SJCRH30 (cell line): ENCODE results near the gene MROH7. TPM values are rescaled to one million over a fixed set of nuclear protein-coding genes. Genes with fewer than 3 reads are reported as not detected.

Experiments
- DNase-seq, 2 experiments: peaks; one replicate each; pipeline ENCODE4 v3.0.0-alpha.2; 2015 to 2020
- H3K27ac ChIP-seq: fragments of 250-450 bp; sonication (Bioruptor Pico); 2 replicates; pipeline ENCODE4 v1.5.1; 2020; ENCODE audit warnings: mild to moderate bottlenecking, moderate library complexity
- H3K27me3 ChIP-seq: fragments of 250-450 bp; sonication (Bioruptor Pico); 2 replicates; pipeline ENCODE4 v1.5.1; 2020; ENCODE audit warnings: mild to moderate bottlenecking, moderate library complexity
- H3K36me3 ChIP-seq: fragments of 250-450 bp; sonication (Bioruptor Pico); 2 replicates; pipeline ENCODE4 v1.5.1; 2020; ENCODE audit warnings: mild to moderate bottlenecking, moderate library complexity
- H3K4me1 ChIP-seq: fragments of 250-450 bp; sonication (Bioruptor Pico); 2 replicates; pipeline ENCODE4 v1.5.1; 2020; ENCODE audit warnings: mild to moderate bottlenecking, moderate library complexity
- H3K4me3 ChIP-seq: fragments of 250-450 bp; sonication (Bioruptor Pico); 2 replicates; pipeline ENCODE4 v1.5.1; 2020; ENCODE audit warnings: mild to moderate bottlenecking, moderate library complexity
- H3K9me3 ChIP-seq: fragments of 250-450 bp; sonication (Bioruptor Pico); replicated peaks from 2 replicates; pipeline ENCODE4 v1.5.1; 2020; ENCODE audit warnings: mild to moderate bottlenecking, moderate library complexity
- total RNA-seq: library from RNA; depleted of rRNA; stranded (reverse); fragments of >200 nt; shearing (Covaris generic); gene quantifications from 2 replicates; pipeline ENCODE4 v1.2.3, GENCODE V29; 2014

MROH7 gene
- total RNA-seq, 1 experiment from 2014 or later: not detected

GRCh38 chr1:54686155-54686554 is 44.6 kb downstream of the MROH7 start:
- Histone ChIP-seq H3K27me3 (peaks cover 19% of the 10 kb centered on the region; the same call in 1 of the 2 replicates), H3K4me1 (no peaks in the 10 kb centered on the region), H3K36me3 (no peaks in the 10 kb centered on the region), H3K27ac (no peak overlapping the region), H3K4me3 (no peak overlapping the region), H3K9me3 (no peaks in the 10 kb centered on the region)
- no peak for DNase-seq

GRCh38 chr1:54694771-54695170 is 53.2 kb downstream of the MROH7 start:
- DNase-seq: no peak
- H3K27ac ChIP-seq: no peak overlapping the region
- peaks cover 2% of the 10 kb centered on the region; the same call in 1 of the 2 replicates for H3K27me3 ChIP-seq

GRCh38 chr1:54695221-54695620 is 53.6 kb downstream of the MROH7 start:
- DNase-seq: no peak
- peaks cover 3% of the 10 kb centered on the region for H3K27me3 ChIP-seq
- H3K4me1 ChIP-seq: no peaks in the 10 kb centered on the region
- H3K36me3 ChIP-seq: no peaks in the 10 kb centered on the region
- no peak overlapping the region for H3K27ac ChIP-seq
- H3K9me3 ChIP-seq: no peaks in the 10 kb centered on the region
- H3K4me3 ChIP-seq: no peak overlapping the region

More at GRCh38 chr1:54694771-54695170, 53.2 kb downstream of the MROH7 start:
- H3K9me3 ChIP-seq: no peaks in the 10 kb centered on the region
- H3K36me3 ChIP-seq: no peaks in the 10 kb centered on the region
- H3K4me3 ChIP-seq: no peak overlapping the region
- H3K4me1 ChIP-seq: no peaks in the 10 kb centered on the region

GRCh38 chr1:54695764-54696163 is 54.2 kb downstream of the MROH7 start:
- Histone ChIP-seq H3K27ac (no peak overlapping the region), H3K4me1 (no peaks in the 10 kb centered on the region), H3K27me3 (peaks cover 8% of the 10 kb centered on the region), H3K36me3 (no peaks in the 10 kb centered on the region), H3K4me3 (no peak overlapping the region), H3K9me3 (no peaks in the 10 kb centered on the region)
- DNase-seq: no peak

- no peaks in the 10 kb centered on the region for H3K4me1 ChIP-seq
- no peak for DNase-seq
- H3K36me3 ChIP-seq: no peaks in the 10 kb centered on the region
- peaks cover 13% of the 10 kb centered on the region for H3K27me3 ChIP-seq
- no peaks in the 10 kb centered on the region for H3K9me3 ChIP-seq
- no peak overlapping the region for H3K27ac ChIP-seq
- no peak overlapping the region for H3K4me3 ChIP-seq
Observed at GRCh38 chr1:54696262-54696661, 54.7 kb downstream of the MROH7 start.

GRCh38 chr1:54697896-54698295 is 56.3 kb downstream of the MROH7 start:
- no peak overlapping the region for H3K27ac ChIP-seq
- peaks cover 13% of the 10 kb centered on the region for H3K27me3 ChIP-seq
- H3K4me3 ChIP-seq: no peak overlapping the region
- no peaks in the 10 kb centered on the region for H3K4me1 ChIP-seq
- no peaks in the 10 kb centered on the region for H3K36me3 ChIP-seq
- no peaks in the 10 kb centered on the region for H3K9me3 ChIP-seq
- no peak for DNase-seq

GRCh38 chr1:54698346-54698745 is 56.8 kb downstream of the MROH7 start:
- no peak overlapping the region for H3K4me3 ChIP-seq
- no peaks in the 10 kb centered on the region for H3K9me3 ChIP-seq
- no peaks in the 10 kb centered on the region for H3K36me3 ChIP-seq
- H3K4me1 ChIP-seq: no peaks in the 10 kb centered on the region
- H3K27me3 ChIP-seq: peaks cover 13% of the 10 kb centered on the region
- no peak for DNase-seq
- H3K27ac ChIP-seq: no peak overlapping the region

GRCh38 chr1:54699936-54700525 is 58.4 kb downstream of the MROH7 start:
- Histone ChIP-seq H3K9me3 (no peaks in the 10 kb centered on the region), H3K4me3 (no peak overlapping the region), H3K4me1 (no peaks in the 10 kb centered on the region), H3K27me3 (peaks cover 13% of the 10 kb centered on the region; the same call in 1 of the 2 replicates), H3K36me3 (no peaks in the 10 kb centered on the region), H3K27ac (no peak overlapping the region)
- no peak for DNase-seq

GRCh38 chr1:54701066-54701465 is 59.5 kb downstream of the MROH7 start:
- no peaks in the 10 kb centered on the region for H3K9me3 ChIP-seq
- H3K4me3 ChIP-seq: no peak overlapping the region
- no peaks in the 10 kb centered on the region for H3K4me1 ChIP-seq
- no peak overlapping the region for H3K27ac ChIP-seq
- peaks cover 10% of the 10 kb centered on the region; the same call in 1 of the 2 replicates for H3K27me3 ChIP-seq
- DNase-seq: no peak
- H3K36me3 ChIP-seq: no peaks in the 10 kb centered on the region

- H3K36me3 ChIP-seq: no peaks in the 10 kb centered on the region
- peaks cover 10% of the 10 kb centered on the region; the same call in 1 of the 2 replicates for H3K27me3 ChIP-seq
- DNase-seq: no peak
Observed at GRCh38 chr1:54701996-54702395, 60.4 kb downstream of the MROH7 start.

GRCh38 chr1:54703471-54703870 is 61.9 kb downstream of the MROH7 start:
- Histone ChIP-seq H3K9me3 (no peaks in the 10 kb centered on the region), H3K27ac (no peak overlapping the region), H3K4me1 (no peaks in the 10 kb centered on the region), H3K27me3 (peaks cover 10% of the 10 kb centered on the region; the same call in 1 of the 2 replicates), H3K36me3 (no peaks in the 10 kb centered on the region), H3K4me3 (no peak overlapping the region)
- DNase-seq: no peak

More at GRCh38 chr1:54701996-54702395, 60.4 kb downstream of the MROH7 start:
- Histone ChIP-seq H3K4me3 (no peak overlapping the region), H3K4me1 (no peaks in the 10 kb centered on the region), H3K27ac (no peak overlapping the region), H3K9me3 (no peaks in the 10 kb centered on the region)

- Histone ChIP-seq H3K36me3 (no peaks in the 10 kb centered on the region), H3K9me3 (no peaks in the 10 kb centered on the region), H3K27me3 (peaks cover 13% of the 10 kb centered on the region; the same call in 1 of the 2 replicates), H3K4me1 (no peaks in the 10 kb centered on the region), H3K4me3 (no peak overlapping the region), H3K27ac (no peak overlapping the region)
- DNase-seq: peak in 1 of 2 experiments; percentile 21
Observed at GRCh38 chr1:54705153-54705552, 63.6 kb downstream of the MROH7 start.

GRCh38 chr1:54706419-54706818 is 64.8 kb downstream of the MROH7 start:
- no peak for DNase-seq
- 0 out of 2 replicates have a peak, but pooled peaks cover 3% of the 10 kb centered on the region for H3K27me3 ChIP-seq
- no peak overlapping the region for H3K27ac ChIP-seq
- H3K4me3 ChIP-seq: no peak overlapping the region
- H3K9me3 ChIP-seq: no peaks in the 10 kb centered on the region
- no peaks in the 10 kb centered on the region for H3K4me1 ChIP-seq
- H3K36me3 ChIP-seq: no peaks in the 10 kb centered on the region

- Histone ChIP-seq H3K36me3 (no peaks in the 10 kb centered on the region), H3K9me3 (no peaks in the 10 kb centered on the region), H3K27me3 (0 out of 2 replicates have a peak, but pooled peaks cover 3% of the 10 kb centered on the region), H3K4me1 (no peaks in the 10 kb centered on the region), H3K4me3 (no peak overlapping the region), H3K27ac (no peak overlapping the region)
- DNase-seq: no peak
Observed at GRCh38 chr1:54708385-54708784, 66.8 kb downstream of the MROH7 start.

GRCh38 chr1:54709547-54710292 is 68.1 kb downstream of the MROH7 start:
- Histone ChIP-seq H3K9me3 (no peaks in the 10 kb centered on the region), H3K4me3 (no peak overlapping the region), H3K36me3 (no peaks in the 10 kb centered on the region), H3K27me3 (0 out of 2 replicates have a peak, but pooled peaks cover 3% of the 10 kb centered on the region), H3K4me1 (no peaks in the 10 kb centered on the region), H3K27ac (no peak overlapping the region)
- DNase-seq: no peak
